ENCODE results near the gene SAXO1. TPM values are rescaled to one million over a fixed set of nuclear protein-coding genes. Genes with fewer than 3 reads are reported as not detected.

Gene SAXO1
- total RNA-seq, 1 experiment from 2014 or later, result not detected

GRCh38 chr9:18925880-18926279, 107.1 kb downstream of the SAXO1 start (continued):
- no peak for TF ChIP-seq REST (IDR thresholded peaks at IDR 0.05; ENCODE audit: low read depth)
- TF ChIP-seq SRF (IDR thresholded peaks at IDR 0.05; ENCODE audit: low read depth), result no peak
- TF ChIP-seq POLR2A (IDR thresholded peaks at IDR 0.05; ENCODE audit: borderline replicate concordance, extremely low read depth, insufficient read depth, insufficient read length), result no peak
- TF ChIP-seq MAX (IDR thresholded peaks at IDR 0.05), result no peak
- TF ChIP-seq EZH2 (IDR thresholded peaks at IDR 0.05), result no peak

GRCh38 chr9:18923671-18924430, 109.2 kb downstream of the SAXO1 start:
- H3K36me3 ChIP-seq (ENCODE audit: control insufficient read depth in 1 of 2, insufficient read depth in 2 of 2, low read length in 2 of 2), result no peaks in the 10 kb centered on the region
- TF ChIP-seq ELF1 (IDR thresholded peaks at IDR 0.05; ENCODE audit: borderline replicate concordance, low read depth), result no peak
- no peak for TF ChIP-seq CEBPB (IDR thresholded peaks at IDR 0.05; ENCODE audit: low read depth)
- TF ChIP-seq EZH2phosphoT487 (IDR thresholded peaks at IDR 0.05; ENCODE audit: borderline replicate concordance), result no peak
- no peak for TF ChIP-seq CBX3 (IDR thresholded peaks at IDR 0.05; ENCODE audit: low read depth)
- TF ChIP-seq REST (IDR thresholded peaks at IDR 0.05; ENCODE audit: low read depth), result no peak
- no peak for TF ChIP-seq FOSL1 (IDR thresholded peaks at IDR 0.05; ENCODE audit: low read depth)
- TF ChIP-seq JUND (IDR thresholded peaks at IDR 0.05), result no peak
- TF ChIP-seq TCF7L2 (IDR thresholded peaks at IDR 0.05; ENCODE audit: borderline replicate concordance, extremely low read depth, insufficient read depth, insufficient read length), result no peak
- no peak overlapping the region for H2AFZ ChIP-seq (ENCODE audit: low read depth, low read length, poor library complexity, severe bottlenecking)
- CTCF ChIA-PET, result no interaction called here
- no peaks in the 10 kb centered on the region for H3K9me2 ChIP-seq (ENCODE audit: insufficient read depth)
- DNase-seq (ENCODE audit: low read depth, low spot score), result no peak
- BruUV-seq (replicated peaks), result no TSS peak
- H3K9ac ChIP-seq (ENCODE audit: low read length), result no peak overlapping the region
- H4K20me1 ChIP-seq (ENCODE audit: insufficient read depth), result no peaks in the 10 kb centered on the region
- no peak for ATAC-seq
- intact Hi-C loops (cut with micrococcal nuclease), result no loop called here
- POLR2A ChIA-PET, result no interaction called here
- RAD21 ChIA-PET (ENCODE audit: low non-redundant PET in 1 of 2, low total read pairs in 2 of 2, uncharacterized antibody in 2 of 2, unreplicated experiment in 2 of 2), result no interaction called here
- H3K27me3 ChIP-seq (ENCODE audit: insufficient read depth, low read length), result no peaks in the 10 kb centered on the region
- H3K9me3 ChIP-seq (ENCODE audit: control insufficient read depth in 1 of 2, insufficient read depth in 1 of 2, low read depth in 1 of 2, low read length in 2 of 2), result no peaks in the 10 kb centered on the region
- no peaks in the 10 kb centered on the region for H3K79me2 ChIP-seq (ENCODE audit: insufficient read depth, low read length)
- H3K4me2 ChIP-seq (ENCODE audit: low read length), result no peak overlapping the region
- H3K27ac ChIP-seq (ENCODE audit: low read depth, low read length), result no peak overlapping the region
- H3K4me3 ChIP-seq (replicated peaks in 1 of 2; ENCODE audit: low read depth in 1 of 2, low read length in 2 of 2), result no peak overlapping the region
- H3K4me1 ChIP-seq (ENCODE audit: control insufficient read depth in 1 of 2, insufficient read depth in 2 of 2, low read length in 2 of 2), result no peaks in the 10 kb centered on the region

Measured in HCT116 (cell line).